Keratinocyte (primary cell): ENCODE measurements around the gene POLR2L. TPM values are rescaled to one million over a fixed set of nuclear protein-coding genes. Genes with fewer than 3 reads are reported as not detected.

Source experiments
- DNase-seq: peaks from one replicate; pipeline ENCODE4 v3.0.0-alpha.2; 2011; ENCODE audit warnings: low read depth, missing footprints, low spot score
- FAIRE-seq: peaks from 2 replicates; lab custom pipeline; 2011; peaks lifted over from hg19 to GRCh38; lab: Jason Lieb, UNC
- H2AFZ ChIP-seq: 2 replicates; pipeline ENCODE4 v1.6.0; 2012; ENCODE audit warnings: low read length, control low read depth, inconsistent platforms; ENCODE audit not compliant: control insufficient read depth
- H3K27ac ChIP-seq: 2 replicates; pipeline ENCODE4 v1.5.1; 2011; ENCODE audit warnings: low read length; ENCODE audit not compliant: control insufficient read depth, insufficient read depth
- H3K27me3 ChIP-seq: 3 replicates; pipeline ENCODE4 v1.6.0; 2011; ENCODE audit warnings: low read length; ENCODE audit not compliant: control insufficient read depth, insufficient read depth; ENCODE audit errors: extremely low read depth
- H3K36me3 ChIP-seq, 2 experiments: 2 replicates in 1 of 2; 3 replicates in 1 of 2; pipeline ENCODE4 v1.5.1; 2011; ENCODE audit warnings: low read length in 2 of 2, mild to moderate bottlenecking in 1 of 2; ENCODE audit not compliant: control insufficient read depth in 2 of 2, insufficient read depth in 2 of 2; ENCODE audit errors: extremely low read depth in 1 of 2
- H3K4me1 ChIP-seq: 3 replicates; pipeline ENCODE4 v1.5.1; 2011; ENCODE audit warnings: low read length; ENCODE audit not compliant: control insufficient read depth, insufficient read depth; ENCODE audit errors: extremely low read depth
- H3K4me2 ChIP-seq: 3 replicates; pipeline ENCODE4 v1.6.0; 2011; ENCODE audit warnings: low read depth, low read length; ENCODE audit not compliant: control insufficient read depth, insufficient read depth; ENCODE audit errors: extremely low read depth
- H3K4me3 ChIP-seq, 3 experiments: fragments of 200-600 bp in 1 of 3; sonication (generic) in 1 of 3; 2 replicates in 2 of 3; 3 replicates in 1 of 3; pipeline ENCODE4 v1.5.1; 2011 to 2016; ENCODE audit warnings: low read length in 3 of 3, mild to moderate bottlenecking in 3 of 3, control low read depth in 2 of 3, inconsistent platforms in 1 of 3, low read depth in 1 of 3, mixed read lengths in 1 of 3, mixed run types in 1 of 3, moderate library complexity in 1 of 3; ENCODE audit not compliant: control insufficient read depth in 2 of 3, insufficient read depth in 2 of 3; ENCODE audit errors: extremely low read depth in 1 of 3
- H3K79me2 ChIP-seq: 2 replicates; pipeline ENCODE4 v1.6.0; 2012; ENCODE audit warnings: low read length; ENCODE audit not compliant: control insufficient read depth, insufficient read depth
- H3K9ac ChIP-seq: 3 replicates; pipeline ENCODE4 v1.6.0; 2011; ENCODE audit warnings: low read length; ENCODE audit not compliant: control insufficient read depth, insufficient read depth; ENCODE audit errors: extremely low read depth
- H3K9me1 ChIP-seq: 3 replicates; pipeline ENCODE4 v1.6.0; 2011; ENCODE audit warnings: low read length; ENCODE audit not compliant: control insufficient read depth, insufficient read depth; ENCODE audit errors: extremely low read depth
- H3K9me3 ChIP-seq: 2 replicates; pipeline ENCODE4 v1.5.1; 2012; ENCODE audit warnings: low read depth, low read length; ENCODE audit not compliant: control insufficient read depth
- H4K20me1 ChIP-seq: 3 replicates; pipeline ENCODE4 v1.6.0; 2011; ENCODE audit warnings: low read length; ENCODE audit not compliant: control insufficient read depth, insufficient read depth; ENCODE audit errors: extremely low read depth
- CTCF ChIP-seq, 3 experiments: IDR thresholded peaks in 1 of 3; conservative IDR thresholded peaks in 1 of 3; optimal IDR thresholded peaks in 1 of 3; 2 replicates in 2 of 3; 3 replicates in 1 of 3; pipeline versions ENCODE3 to v1.5.1; 2011; ENCODE audit warnings: low read length in 3 of 3, mild to moderate bottlenecking in 3 of 3, moderate library complexity in 2 of 3, control low read depth in 1 of 3, inconsistent platforms in 1 of 3; ENCODE audit not compliant: insufficient read depth in 2 of 3; ENCODE audit errors: extremely low read depth in 1 of 3
- EZH2 ChIP-seq: IDR thresholded peaks from one replicate; pipeline ENCODE4 v1.6.1; 2012; ENCODE audit warnings: inconsistent platforms, mild to moderate bottlenecking, low read length, moderate library complexity
- dilution Hi-C: fragments of 300-500 bp; cut with MboI; formaldehyde crosslinking; loops from one replicate; pipeline ENCODE4 v1.7.0; 2020; ENCODE audit warnings: low sequenced_read_pairs; ENCODE audit not compliant: extremely low pct_ligation_motif_present
- polyA plus RNA-seq, 5 experiments: library from polyadenylated mRNA; depleted of rRNA in 3 of 5; stranded (reverse) in 3 of 5; stranded (forward) in 1 of 5; unstranded in 1 of 5; fragments of >200 nt; gene quantifications; 1 replicate in 1 of 5; 2 replicates in 3 of 5; 3 replicates in 1 of 5; pipeline versions ENCODE4 v1.2.1 to v1.2.3, GENCODE V29; 2011 to 2012; ENCODE audit warnings: missing spikeins in 2 of 5, low read depth in 1 of 5, low replicate concordance in 1 of 5

The POLR2L gene
- polyA plus RNA-seq, 1 donor (not counting 4 experiments of a cell fraction or from before 2014, with no cell fraction given), result 145 TPM

GRCh38 chr11:876545-876944, 34.2 kb upstream of the POLR2L start:
- dilution Hi-C loops, result no loop called here
- H3K4me1 ChIP-seq, result no peaks in the 10 kb centered on the region
- H3K9me3 ChIP-seq, result no peaks in the 10 kb centered on the region
- DNase-seq, result no peak
- no peak overlapping the region for H3K9ac ChIP-seq
- no peak overlapping the region for H3K4me2 ChIP-seq
- H3K36me3 ChIP-seq, result peaks cover 3 to 8% of the 10 kb centered on the region in 2 experiments
- no peaks in the 10 kb centered on the region for H4K20me1 ChIP-seq
- no peak overlapping the region for H2AFZ ChIP-seq
- no peak overlapping the region for H3K4me3 ChIP-seq
- FAIRE-seq, result no peak
- TF ChIP-seq EZH2 (no peak), CTCF (optimal IDR thresholded peaks at IDR 0.05 in 1 of 3, IDR thresholded peaks at IDR 0.05 in 1 of 3, conservative IDR thresholded peaks at IDR 0.05 in 1 of 3; ENCODE audit: extremely low read depth in 1 of 3, insufficient read depth in 2 of 3, low read length in 3 of 3) (no peak)
- no peaks in the 10 kb centered on the region for H3K9me1 ChIP-seq
- H3K79me2 ChIP-seq, result no peaks in the 10 kb centered on the region
- H3K27ac ChIP-seq, result no peak overlapping the region
- H3K27me3 ChIP-seq, result no peaks in the 10 kb centered on the region

GRCh38 chr11:875769-876301, 33.5 kb upstream of the POLR2L start:
- Histone ChIP-seq H3K9ac (no peak overlapping the region), H2AFZ (no peak overlapping the region), H3K4me3 (no peak overlapping the region), H4K20me1 (no peaks in the 10 kb centered on the region), H3K27me3 (peaks cover 2% of the 10 kb centered on the region), H3K4me2 (no peak overlapping the region), H3K9me1 (no peaks in the 10 kb centered on the region), H3K36me3 (peaks cover 3 to 8% of the 10 kb centered on the region in 2 experiments), H3K9me3 (no peaks in the 10 kb centered on the region), H3K27ac (no peak overlapping the region), H3K4me1 (no peaks in the 10 kb centered on the region), H3K79me2 (no peaks in the 10 kb centered on the region)
- dilution Hi-C loops, result no loop called here
- TF ChIP-seq EZH2, result no peak
- TF ChIP-seq CTCF (optimal IDR thresholded peaks at IDR 0.05 in 1 of 3, IDR thresholded peaks at IDR 0.05 in 1 of 3, conservative IDR thresholded peaks at IDR 0.05 in 1 of 3; ENCODE audit: extremely low read depth in 1 of 3, insufficient read depth in 2 of 3, low read length in 3 of 3), result no peak
- FAIRE-seq, result no peak
- DNase-seq, result no peak
